ENCODE measurements around the gene KRT16.
"Not testable (repeated sequence)": the region's sequence is repeated elsewhere in the genome, so short reads cannot be mapped to it uniquely, and the experiment has no call there.

KRT16 gene

GRCh38 chr17:41612376-41613160 lies at the start of gene KRT16:
TSS of gene KRT16 (minus strand) at chr17:41612767. CDS start at chr17:41612688, 79 bp downstream.
- in situ Hi-C loops (cut with HindIII; ENCODE audit: low sequenced_read_pairs), result not testable (repeated sequence)

- in situ Hi-C loops (cut with HindIII; ENCODE audit: low sequenced_read_pairs), result no loop called here
Observed at GRCh38 chr17:41660221-41660711, 47.7 kb upstream of the KRT16 start.

- in situ Hi-C loops (cut with HindIII; ENCODE audit: low sequenced_read_pairs), result no loop called here
Observed at GRCh38 chr17:41659427-41660212, 47.1 kb upstream of the KRT16 start.

GRCh38 chr17:41658846-41659245 lies 46.3 kb upstream of the KRT16 start:
- in situ Hi-C loops (cut with HindIII; ENCODE audit: low sequenced_read_pairs), result no loop called here

GRCh38 chr17:41657936-41658335 lies 45.4 kb upstream of the KRT16 start:
- in situ Hi-C loops (cut with HindIII; ENCODE audit: low sequenced_read_pairs), result no loop called here

GRCh38 chr17:41657176-41657754 lies 44.7 kb upstream of the KRT16 start:
- in situ Hi-C loops (cut with HindIII; ENCODE audit: low sequenced_read_pairs), result no loop called here

GRCh38 chr17:41656249-41657023 lies 43.9 kb upstream of the KRT16 start:
- in situ Hi-C loops (cut with HindIII; ENCODE audit: low sequenced_read_pairs), result no loop called here

GRCh38 chr17:41655611-41656111 lies 43.1 kb upstream of the KRT16 start:
- in situ Hi-C loops (cut with HindIII; ENCODE audit: low sequenced_read_pairs), result no loop called here

GRCh38 chr17:41654678-41655607 lies 42.4 kb upstream of the KRT16 start:
- in situ Hi-C loops (cut with HindIII; ENCODE audit: low sequenced_read_pairs), result no loop called here

- in situ Hi-C loops (cut with HindIII; ENCODE audit: low sequenced_read_pairs), result no loop called here
Observed at GRCh38 chr17:41653892-41654677, 41.5 kb upstream of the KRT16 start.

- in situ Hi-C loops (cut with HindIII; ENCODE audit: low sequenced_read_pairs), result no loop called here
Observed at GRCh38 chr17:41653421-41653820, 40.9 kb upstream of the KRT16 start.

GRCh38 chr17:41652461-41652970 lies 39.9 kb upstream of the KRT16 start:
- in situ Hi-C loops (cut with HindIII; ENCODE audit: low sequenced_read_pairs), result no loop called here

- in situ Hi-C loops (cut with HindIII; ENCODE audit: low sequenced_read_pairs), result no loop called here
Observed at GRCh38 chr17:41651625-41652460, 39.3 kb upstream of the KRT16 start.

- in situ Hi-C loops (cut with HindIII; ENCODE audit: low sequenced_read_pairs), result no loop called here
Observed at GRCh38 chr17:41650794-41651624, 38.4 kb upstream of the KRT16 start.

GRCh38 chr17:41649923-41650519 lies 37.5 kb upstream of the KRT16 start:
- in situ Hi-C loops (cut with HindIII; ENCODE audit: low sequenced_read_pairs), result no loop called here

GRCh38 chr17:41648411-41649195 lies 36.0 kb upstream of the KRT16 start:
- in situ Hi-C loops (cut with HindIII; ENCODE audit: low sequenced_read_pairs), result no loop called here

Measured in DLD1 (cell line).